Lower leg skin (tissue), 3 donors: ENCODE results near the gene ERN1.

Experiments used
- CTCF ChIP-seq, 3 donors: fragments of 450-650 bp; IDR thresholded peaks; one replicate each; pipeline ENCODE4 v1.5.1; 2016; ENCODE audit warnings: antibody characterized with exemption in 3 of 3, mild to moderate bottlenecking in 3 of 3, moderate library complexity in 2 of 3
- POLR2A ChIP-seq, 2 donors: fragments of 450-650 bp; IDR thresholded peaks; one replicate each; pipeline ENCODE4 v1.6.1; 2016 to 2017; ENCODE audit warnings: antibody characterized with exemption in 2 of 2, mild to moderate bottlenecking in 1 of 2, moderate library complexity in 1 of 2

DNA sequence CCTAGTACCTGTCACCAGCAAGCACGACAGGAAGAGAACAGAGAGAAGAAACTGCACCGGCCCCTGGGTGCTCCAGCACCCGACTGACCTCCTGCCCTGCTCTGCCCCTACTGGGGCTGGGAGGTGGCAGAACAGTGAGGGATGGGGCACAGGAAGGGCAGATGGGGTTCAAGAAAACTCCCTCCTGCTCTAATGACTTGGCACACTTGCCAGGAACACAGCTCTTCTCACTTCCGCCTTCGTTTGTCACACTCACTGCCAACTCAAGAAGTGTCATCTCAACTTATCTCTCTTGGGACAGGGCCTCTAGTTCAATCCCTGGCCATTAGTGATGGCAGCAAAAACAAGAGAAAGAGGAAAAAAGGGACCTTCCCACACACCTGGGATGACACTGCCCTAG lies 66.9 kb downstream of the ERN1 start:
- no peak for TF ChIP-seq CTCF (IDR thresholded peaks at IDR 0.05)
- TF ChIP-seq POLR2A (IDR thresholded peaks at IDR 0.05) = no peak
